GM19324 (cell line): ENCODE data around the gene FLVCR2.
A peak's percentile ranks its signal among the peaks of the same experiment; 100 is the strongest.
"Not testable (repeated sequence)": the region's sequence is repeated elsewhere in the genome, so short reads cannot be mapped to it uniquely, and the experiment has no call there.

ENCODE experiments used
- ATAC-seq: cut with Tn5 transposase; IDR thresholded peaks from one replicate; pipeline ENCODE4 v1.9.1; 2021; ENCODE audit warnings: mild to moderate bottlenecking, moderate library complexity; ENCODE audit not compliant: unreplicated experiment, low FRiP score

Gene FLVCR2

GRCh38 chr14:75658957-75659356 is 80.5 kb downstream of the FLVCR2 start:
- ATAC-seq: no peak

- ATAC-seq: no peak
Measured at GRCh38 chr14:75660238-75660629, 81.8 kb downstream of the FLVCR2 start.

GRCh38 chr14:75660630-75661498 is 82.4 kb downstream of the FLVCR2 start, which contains the start of the genes ERG28 and TTLL5:
TSS of gene ERG28 (minus strand) at chr14:75660876. CDS start at chr14:75657502, 3,374 bp downstream.
TSS of gene TTLL5 (plus strand) at chr14:75661246. CDS start at chr14:75663150, 1,904 bp downstream.
- peak; percentile 97 for ATAC-seq

- ATAC-seq: no peak
Measured at GRCh38 chr14:75661499-75661814, 83.0 kb downstream of the FLVCR2 start.

GRCh38 chr14:75662966-75663365 is 84.5 kb downstream of the FLVCR2 start:
- no peak for ATAC-seq

GRCh38 chr14:75667099-75667765 is 88.8 kb downstream of the FLVCR2 start:
- ATAC-seq: no peak

- ATAC-seq: no peak
Measured at GRCh38 chr14:75672605-75673192, 94.3 kb downstream of the FLVCR2 start.

GRCh38 chr14:75673345-75674035 is 95.1 kb downstream of the FLVCR2 start:
- no peak for ATAC-seq

- ATAC-seq: no peak
Measured at GRCh38 chr14:75675265-75675960, 97.0 kb downstream of the FLVCR2 start.

- no peak for ATAC-seq
Measured at GRCh38 chr14:75685910-75686309, 107.5 kb downstream of the FLVCR2 start.

GRCh38 chr14:75689012-75689411 is 110.6 kb downstream of the FLVCR2 start:
- ATAC-seq: no peak

GRCh38 chr14:75690010-75690409 is 111.6 kb downstream of the FLVCR2 start:
- ATAC-seq: no peak

GRCh38 chr14:75695025-75695424 is 116.6 kb downstream of the FLVCR2 start:
- ATAC-seq: not testable (repeated sequence)

GRCh38 chr14:75697386-75697785 is 119.0 kb downstream of the FLVCR2 start:
- ATAC-seq: no peak
